ENCODE results near the gene WNT10A.
A peak's percentile ranks its signal among the peaks of the same experiment; 100 is the strongest.

DNA sequence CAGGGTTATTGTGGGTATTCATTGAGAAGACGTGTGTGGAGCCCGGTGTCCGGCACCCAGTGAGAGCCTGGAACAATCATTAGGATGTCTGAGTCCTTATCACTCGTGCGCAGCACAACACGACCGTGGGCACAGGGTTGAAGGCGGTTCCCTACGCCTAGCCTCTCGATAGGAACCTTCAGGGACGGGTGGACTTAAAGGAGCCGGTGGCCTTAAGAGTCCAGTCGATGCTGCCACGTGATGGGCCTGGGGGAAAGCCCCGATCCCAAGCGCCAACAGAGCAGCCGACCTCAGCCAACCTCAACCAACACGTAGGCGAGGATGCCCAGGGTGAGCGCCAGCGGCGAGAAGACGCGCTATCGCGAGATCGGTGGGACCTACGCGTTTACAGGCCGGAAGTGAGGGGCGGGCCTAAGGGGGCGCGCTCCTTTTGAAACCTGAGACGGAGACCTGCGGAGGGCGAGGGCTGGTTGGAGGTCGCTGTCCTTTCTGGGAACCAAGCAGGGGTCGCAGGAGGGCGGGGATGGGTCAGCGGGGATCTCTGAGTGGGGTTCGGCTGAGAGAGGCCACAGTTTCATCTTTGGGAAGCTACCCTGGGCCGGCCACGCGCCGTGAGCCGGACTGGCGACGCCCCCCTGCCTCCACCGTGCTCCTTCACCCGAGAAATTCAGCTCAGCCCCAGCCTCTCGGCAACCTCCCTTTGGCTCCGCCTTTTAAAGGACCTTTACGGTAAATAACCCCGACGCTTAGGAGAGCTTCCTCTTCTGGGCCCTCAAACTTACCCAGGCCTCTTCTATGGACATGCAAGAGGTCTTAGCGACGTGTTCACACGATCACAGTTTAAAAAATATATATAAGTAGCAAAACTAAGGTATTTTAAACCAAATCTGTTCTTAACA is 28.3 kb downstream of the WNT10A start:
- TF ChIP-seq, protein P1, sequence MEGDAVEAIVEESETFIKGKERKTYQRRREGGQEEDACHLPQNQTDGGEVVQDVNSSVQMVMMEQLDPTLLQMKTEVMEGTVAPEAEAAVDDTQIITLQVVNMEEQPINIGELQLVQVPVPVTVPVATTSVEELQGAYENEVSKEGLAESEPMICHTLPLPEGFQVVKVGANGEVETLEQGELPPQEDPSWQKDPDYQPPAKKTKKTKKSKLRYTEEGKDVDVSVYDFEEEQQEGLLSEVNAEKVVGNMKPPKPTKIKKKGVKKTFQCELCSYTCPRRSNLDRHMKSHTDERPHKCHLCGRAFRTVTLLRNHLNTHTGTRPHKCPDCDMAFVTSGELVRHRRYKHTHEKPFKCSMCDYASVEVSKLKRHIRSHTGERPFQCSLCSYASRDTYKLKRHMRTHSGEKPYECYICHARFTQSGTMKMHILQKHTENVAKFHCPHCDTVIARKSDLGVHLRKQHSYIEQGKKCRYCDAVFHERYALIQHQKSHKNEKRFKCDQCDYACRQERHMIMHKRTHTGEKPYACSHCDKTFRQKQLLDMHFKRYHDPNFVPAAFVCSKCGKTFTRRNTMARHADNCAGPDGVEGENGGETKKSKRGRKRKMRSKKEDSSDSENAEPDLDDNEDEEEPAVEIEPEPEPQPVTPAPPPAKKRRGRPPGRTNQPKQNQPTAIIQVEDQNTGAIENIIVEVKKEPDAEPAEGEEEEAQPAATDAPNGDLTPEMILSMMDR (IDR thresholded peaks at IDR 0.05): no peak
- peak; percentile 74 for TF ChIP-seq POLR2AphosphoS5 (IDR thresholded peaks at IDR 0.05)
- no peak for TF ChIP-seq POLR2A (IDR thresholded peaks at IDR 0.05)
